HCT116 (cell line): ENCODE results near the gene STX19. TPM values are rescaled to one million over a fixed set of nuclear protein-coding genes. Genes with fewer than 3 reads are reported as not detected.

Experiments used
- ATAC-seq: fragments of 200-7000 bp; cut with Tn5 transposase; 2 replicates; pipeline ENCODE4 v1.9.1; 2020; ENCODE audit warnings: mild to moderate bottlenecking, moderate library complexity
- BruUV-seq: library from RNA; stranded (reverse); fragments of 400-500 nt; replicated peaks from 2 replicates; lab custom pipeline; 2021; lab: Mats Ljungman, UMichigan
- CTCF ChIA-PET: fragments of 300-600 bp; sonication (Branson Sonifier 250); formaldehyde crosslinking; loops from one replicate; lab custom pipeline; 2021; ENCODE audit warnings: antibody characterized with exemption; lab: Charles Lee
- POLR2A ChIA-PET: fragments of 300-600, 350-600 bp; sonication (Branson Sonifier 250); formaldehyde crosslinking; loops from one replicate; lab custom pipeline; 2021; ENCODE audit warnings: antibody characterized with exemption; lab: Charles Lee
- RAD21 ChIA-PET, 2 experiments: fragments of 300-600 bp; sonication (Branson Sonifier 250); formaldehyde crosslinking; loops; one replicate each; lab custom pipeline; 2023; ENCODE audit warnings: low total read pairs in 2 of 2; ENCODE audit not compliant: uncharacterized antibody in 2 of 2, unreplicated experiment in 2 of 2, low non-redundant PET in 1 of 2; lab: Charles Lee
- DNase-seq: peaks from one replicate; pipeline ENCODE4 v3.0.0-alpha.2; 2010; ENCODE audit warnings: low read depth, low spot score
- H2AFZ ChIP-seq: fragments of 200-600 bp; shearing (Covaris generic), sonication (generic); 2 replicates; pipeline ENCODE4 v1.6.1; 2017; ENCODE audit warnings: low read depth, mixed run types, mixed read lengths, antibody characterized with exemption, low read length; ENCODE audit not compliant: poor library complexity, severe bottlenecking
- H3K27ac ChIP-seq: 2 replicates; pipeline ENCODE4 v1.5.1; 2012; ENCODE audit warnings: low read depth, low read length
- H3K27me3 ChIP-seq: fragments of 200-600 bp; sonication (generic); 2 replicates; pipeline ENCODE4 v1.6.1; 2016; ENCODE audit warnings: mixed run types, low read length, mixed read lengths; ENCODE audit not compliant: insufficient read depth
- H3K36me3 ChIP-seq, 2 experiments: fragments of 200-500 bp in 1 of 2; fragments of 200-600 bp in 1 of 2; sonication (Bioruptor generic) in 1 of 2; sonication (generic) in 1 of 2; 2 replicates each; pipeline versions ENCODE4 v1.5.1 to v1.6.1; 2014 to 2016; ENCODE audit warnings: low read length in 2 of 2, inconsistent platforms in 1 of 2, mixed read lengths in 1 of 2, mixed run types in 1 of 2; ENCODE audit not compliant: insufficient read depth in 2 of 2, control insufficient read depth in 1 of 2
- H3K4me1 ChIP-seq, 2 experiments: fragments of 200-600 bp in 1 of 2; sonication (generic) in 1 of 2; 2 replicates each; pipeline versions ENCODE4 v1.5.1 to v1.6.1; 2012 to 2017; ENCODE audit warnings: low read length in 2 of 2, inconsistent platforms in 1 of 2, mild to moderate bottlenecking in 1 of 2, mixed read lengths in 1 of 2, mixed run types in 1 of 2, moderate library complexity in 1 of 2; ENCODE audit not compliant: insufficient read depth in 2 of 2, control insufficient read depth in 1 of 2
- H3K4me2 ChIP-seq: fragments of 200-600 bp; sonication (generic); 2 replicates; pipeline ENCODE4 v1.6.1; 2017; ENCODE audit warnings: mixed run types, low read length, mixed read lengths
- H3K4me3 ChIP-seq, 2 experiments: fragments of 200-600 bp in 1 of 2; sonication (generic) in 1 of 2; replicated peaks in 1 of 2; 2 replicates each; pipeline ENCODE4 v1.5.1; 2011 to 2016; ENCODE audit warnings: low read length in 2 of 2, control low read depth in 1 of 2, low read depth in 1 of 2, mild to moderate bottlenecking in 1 of 2, mixed read lengths in 1 of 2, mixed run types in 1 of 2
- H3K79me2 ChIP-seq: fragments of 200-600 bp; sonication (generic); 2 replicates; pipeline ENCODE4 v1.6.1; 2017; ENCODE audit warnings: mild to moderate bottlenecking, mixed run types, low read length, moderate library complexity, mixed read lengths; ENCODE audit not compliant: insufficient read depth
- H3K9ac ChIP-seq: fragments of 200-600 bp; sonication (generic); 2 replicates; pipeline ENCODE4 v1.6.1; 2016; ENCODE audit warnings: low read length, mixed read lengths
- H3K9me2 ChIP-seq: fragments of 200-600 bp; sonication (generic), shearing (Covaris generic); 2 replicates; pipeline ENCODE4 v1.6.1; 2017; ENCODE audit warnings: mixed run types, mild to moderate bottlenecking, moderate library complexity; ENCODE audit not compliant: insufficient read depth
- H3K9me3 ChIP-seq, 2 experiments: fragments of 200-500 bp in 1 of 2; fragments of 200-600 bp in 1 of 2; sonication (Bioruptor generic) in 1 of 2; sonication (generic) in 1 of 2; 2 replicates each; pipeline ENCODE4 v1.6.1; 2014 to 2017; ENCODE audit warnings: low read length in 2 of 2, mixed read lengths in 2 of 2, inconsistent platforms in 1 of 2, low read depth in 1 of 2, mild to moderate bottlenecking in 1 of 2, mixed run types in 1 of 2, moderate library complexity in 1 of 2; ENCODE audit not compliant: control insufficient read depth in 1 of 2, insufficient read depth in 1 of 2
- H4K20me1 ChIP-seq: fragments of 200-600 bp; sonication (generic), shearing (Covaris generic); 2 replicates; pipeline ENCODE4 v1.6.1; 2017; ENCODE audit warnings: mixed run types, mild to moderate bottlenecking, moderate library complexity; ENCODE audit not compliant: insufficient read depth
- CBX3 ChIP-seq: IDR thresholded peaks from 2 replicates; pipeline ENCODE4 v1.6.1; 2012; ENCODE audit warnings: low read depth
- CEBPB ChIP-seq: IDR thresholded peaks from 2 replicates; pipeline ENCODE4 v1.6.1; 2012; ENCODE audit warnings: low read depth
- EGR1 ChIP-seq: IDR thresholded peaks from 2 replicates; pipeline ENCODE4 v1.6.1; 2012; ENCODE audit warnings: low read depth
- ELF1 ChIP-seq: IDR thresholded peaks from 2 replicates; pipeline ENCODE4 v1.6.1; 2012; ENCODE audit warnings: low read depth, borderline replicate concordance
- EZH2phosphoT487 ChIP-seq: fragments of 200-600 bp; IDR thresholded peaks from 2 replicates; pipeline ENCODE4 v1.6.1; 2018; ENCODE audit warnings: antibody characterized with exemption, borderline replicate concordance
- MAX ChIP-seq: IDR thresholded peaks from 2 replicates; pipeline ENCODE4 v1.6.1; 2012
- POLR2A ChIP-seq: IDR thresholded peaks from 2 replicates; pipeline ENCODE4 v1.7.0; 2011; ENCODE audit warnings: borderline replicate concordance; ENCODE audit not compliant: insufficient read depth, insufficient read length; ENCODE audit errors: extremely low read depth
- POLR2AphosphoS5 ChIP-seq: IDR thresholded peaks from 2 replicates; pipeline ENCODE4 v1.6.1; 2011; ENCODE audit warnings: mild to moderate bottlenecking, low read depth, low read length, moderate library complexity
- RAD21 ChIP-seq: IDR thresholded peaks from 2 replicates; pipeline ENCODE4 v1.6.1; 2012; ENCODE audit warnings: low read depth, mild to moderate bottlenecking
- REST ChIP-seq: IDR thresholded peaks from 2 replicates; pipeline ENCODE4 v1.6.1; 2012; ENCODE audit warnings: low read depth
- SIN3A ChIP-seq: IDR thresholded peaks from 2 replicates; pipeline ENCODE4 v1.6.1; 2012; ENCODE audit warnings: low read depth
- SP1 ChIP-seq: IDR thresholded peaks from 2 replicates; pipeline ENCODE4 v1.6.1; 2012; ENCODE audit warnings: low read depth
- SRF ChIP-seq: IDR thresholded peaks from 2 replicates; pipeline ENCODE4 v1.6.1; 2012; ENCODE audit warnings: low read depth
- TCF7L2 ChIP-seq: IDR thresholded peaks from 2 replicates; pipeline ENCODE4 v1.7.0; 2011; ENCODE audit warnings: borderline replicate concordance, inconsistent platforms; ENCODE audit not compliant: insufficient read depth, insufficient read length; ENCODE audit errors: extremely low read depth
- YY1 ChIP-seq: IDR thresholded peaks from 2 replicates; pipeline ENCODE4 v1.6.1; 2011; ENCODE audit warnings: low read length, low read depth, moderate library complexity, mild to moderate bottlenecking; ENCODE audit not compliant: insufficient replicate concordance; ENCODE audit errors: extremely low read depth
- ZFX ChIP-seq: fragments of 450-650 bp; IDR thresholded peaks from 2 replicates; pipeline ENCODE4 v1.6.1; 2017
- ZNF274 ChIP-seq: fragments of 200-500 bp; sonication (Bioruptor generic); IDR thresholded peaks from 2 replicates; pipeline ENCODE4 v1.6.1; 2014; ENCODE audit warnings: mild to moderate bottlenecking, low read depth, low read length, inconsistent platforms
- intact Hi-C: fragments of 100-400 bp; cut with micrococcal nuclease; formaldehyde crosslinking; loops from 2 replicates; pipeline ENCODE4 v1.10.0; 2022
- total RNA-seq: library from RNA; stranded (reverse); gene quantifications from one replicate; pipeline ENCODE4 v1.2.1, GENCODE V29; 2021; ENCODE audit not compliant: unreplicated experiment
- TF ChIP-seq, protein P1 (sequence below), 3 experiments: fragments of 200-600 bp in 1 of 3; sonication (generic) in 1 of 3; IDR thresholded peaks in 2 of 3; conservative IDR thresholded peaks in 1 of 3; 2 replicates each; pipeline ENCODE4 v1.5.1; 2012 to 2017; ENCODE audit warnings: low read depth in 2 of 3, low read length in 2 of 3, antibody characterized with exemption in 1 of 3, borderline replicate concordance in 1 of 3, control low read depth in 1 of 3, mild to moderate bottlenecking in 1 of 3, mixed read lengths in 1 of 3, mixed run types in 1 of 3, moderate library complexity in 1 of 3; ENCODE audit not compliant: insufficient read depth in 1 of 3

The STX19 gene
- total RNA-seq, 1 experiment from 2014 or later: not detected

DNA sequence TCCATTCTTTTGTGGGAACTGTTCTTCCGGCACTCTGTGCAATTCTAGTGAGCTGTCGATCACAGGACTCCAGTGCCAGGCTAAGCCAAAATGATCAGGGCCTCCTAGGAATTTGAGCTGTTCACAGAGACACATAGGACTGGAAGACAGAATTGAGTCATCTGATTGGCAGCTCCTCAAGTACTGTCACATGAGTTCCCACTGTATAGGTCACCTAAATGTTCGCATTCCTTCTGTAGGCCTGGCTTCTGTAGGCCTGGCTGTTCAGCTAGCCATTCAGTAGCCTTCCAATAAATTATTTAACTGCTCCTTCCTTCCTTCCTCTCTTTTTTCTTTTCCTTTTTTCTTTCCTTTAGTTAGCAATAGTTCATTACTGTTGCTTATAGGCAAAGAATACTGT is 59.0 kb downstream of the STX19 start:
- no TSS peak for BruUV-seq

More for the DNA sequence above, 59.0 kb downstream of the STX19 start:
- Histone ChIP-seq H3K9me2 (no peaks in the 10 kb centered on the region), H3K27ac (no peak overlapping the region), H3K9ac (no peak overlapping the region), H3K4me3 (no peak overlapping the region), H3K36me3 (no peaks in the 10 kb centered on the region), H4K20me1 (no peaks in the 10 kb centered on the region), H2AFZ (no peak overlapping the region), H3K27me3 (no peaks in the 10 kb centered on the region), H3K79me2 (no peaks in the 10 kb centered on the region), H3K9me3 (no peaks in the 10 kb centered on the region), H3K4me2 (peak overlapping the region; percentile 16; the same call in 1 of the 2 replicates), H3K4me1 (peaks cover 10 to 20% of the 10 kb centered on the region in 2 experiments)
- TF ChIP-seq EZH2phosphoT487 (no peak), SRF (no peak), YY1 (no peak), EGR1 (no peak), ZFX (no peak), TCF7L2 (no peak), REST (no peak), POLR2A (no peak), CEBPB (no peak), SP1 (no peak), ZNF274 (no peak), RAD21 (no peak), MAX (no peak), SIN3A (no peak), ELF1 (no peak), CBX3 (no peak), POLR2AphosphoS5 (no peak)
- TF ChIP-seq, protein P1, sequence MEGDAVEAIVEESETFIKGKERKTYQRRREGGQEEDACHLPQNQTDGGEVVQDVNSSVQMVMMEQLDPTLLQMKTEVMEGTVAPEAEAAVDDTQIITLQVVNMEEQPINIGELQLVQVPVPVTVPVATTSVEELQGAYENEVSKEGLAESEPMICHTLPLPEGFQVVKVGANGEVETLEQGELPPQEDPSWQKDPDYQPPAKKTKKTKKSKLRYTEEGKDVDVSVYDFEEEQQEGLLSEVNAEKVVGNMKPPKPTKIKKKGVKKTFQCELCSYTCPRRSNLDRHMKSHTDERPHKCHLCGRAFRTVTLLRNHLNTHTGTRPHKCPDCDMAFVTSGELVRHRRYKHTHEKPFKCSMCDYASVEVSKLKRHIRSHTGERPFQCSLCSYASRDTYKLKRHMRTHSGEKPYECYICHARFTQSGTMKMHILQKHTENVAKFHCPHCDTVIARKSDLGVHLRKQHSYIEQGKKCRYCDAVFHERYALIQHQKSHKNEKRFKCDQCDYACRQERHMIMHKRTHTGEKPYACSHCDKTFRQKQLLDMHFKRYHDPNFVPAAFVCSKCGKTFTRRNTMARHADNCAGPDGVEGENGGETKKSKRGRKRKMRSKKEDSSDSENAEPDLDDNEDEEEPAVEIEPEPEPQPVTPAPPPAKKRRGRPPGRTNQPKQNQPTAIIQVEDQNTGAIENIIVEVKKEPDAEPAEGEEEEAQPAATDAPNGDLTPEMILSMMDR (IDR thresholded peaks at IDR 0.05 in 2 of 3, conservative IDR thresholded peaks at IDR 0.05 in 1 of 3; ENCODE audit: borderline replicate concordance in 1 of 3, insufficient read depth in 1 of 3, low read depth in 2 of 3, low read length in 2 of 3): no peak
- CTCF ChIA-PET: no interaction called here
- intact Hi-C loops: no loop called here
- peak; percentile 12 for DNase-seq
- RAD21 ChIA-PET: no interaction called here
- POLR2A ChIA-PET: no interaction called here
- ATAC-seq: no peak
